Measurements from ENCODE around the gene CILP2.

Gene CILP2

GRCh38 chr19:19559931-19560330 lies 21.9 kb downstream of the CILP2 start:
- no peaks in the 10 kb centered on the region; the same call in 1 of the 2 replicates for H3K36me3 ChIP-seq (ENCODE audit: control insufficient read depth, low read length)
- no peaks in the 10 kb centered on the region for H3K79me2 ChIP-seq (ENCODE audit: control insufficient read depth, low read length)
- H3K27me3 ChIP-seq (ENCODE audit: control insufficient read depth, low read length) = no peaks in the 10 kb centered on the region
- no peak overlapping the region for H3K4me2 ChIP-seq (ENCODE audit: low read length)
- H3K9me2 ChIP-seq (replicated peaks; ENCODE audit: control insufficient read depth, low read length) = no peaks in the 10 kb centered on the region
- no peaks in the 10 kb centered on the region for H4K20me1 ChIP-seq (ENCODE audit: control insufficient read depth, insufficient read depth, low read depth, low read length)
- H3K4me3 ChIP-seq (ENCODE audit: low read length) = no peak overlapping the region
- H3K9me3 ChIP-seq (ENCODE audit: control insufficient read depth, insufficient read depth, low read length) = no peaks in the 10 kb centered on the region
- H3F3A ChIP-seq (ENCODE audit: control insufficient read depth, insufficient read depth) = no peaks in the 10 kb centered on the region
- no peak overlapping the region for H3K27ac ChIP-seq (ENCODE audit: low read depth, low read length)
- TF ChIP-seq CTCF (IDR thresholded peaks at IDR 0.05; ENCODE audit: low read depth, low read length, poor library complexity, severe bottlenecking) (no peak), EZH2phosphoT487 (IDR thresholded peaks at IDR 0.05; ENCODE audit: borderline replicate concordance, low read length) (no peak)
- H3K4me1 ChIP-seq (ENCODE audit: control insufficient read depth, low read length) = no peaks in the 10 kb centered on the region

- no peaks in the 10 kb centered on the region for H3F3A ChIP-seq (ENCODE audit: control insufficient read depth, insufficient read depth)
- H4K20me1 ChIP-seq (ENCODE audit: control insufficient read depth, insufficient read depth, low read depth, low read length) = no peaks in the 10 kb centered on the region
- no peaks in the 10 kb centered on the region for H3K9me3 ChIP-seq (ENCODE audit: control insufficient read depth, insufficient read depth, low read length)
- no peaks in the 10 kb centered on the region for H3K79me2 ChIP-seq (ENCODE audit: control insufficient read depth, low read length)
- H3K27me3 ChIP-seq (ENCODE audit: control insufficient read depth, low read length) = no peaks in the 10 kb centered on the region
- H3K4me1 ChIP-seq (ENCODE audit: control insufficient read depth, low read length) = no peaks in the 10 kb centered on the region
- H3K4me2 ChIP-seq (ENCODE audit: low read length) = no peak overlapping the region
- no peak overlapping the region for H3K4me3 ChIP-seq (ENCODE audit: low read length)
- TF ChIP-seq EZH2phosphoT487 (IDR thresholded peaks at IDR 0.05; ENCODE audit: borderline replicate concordance, low read length) (no peak), CTCF (IDR thresholded peaks at IDR 0.05; ENCODE audit: low read depth, low read length, poor library complexity, severe bottlenecking) (no peak)
- no peaks in the 10 kb centered on the region; the same call in 1 of the 2 replicates for H3K36me3 ChIP-seq (ENCODE audit: control insufficient read depth, low read length)
- no peaks in the 10 kb centered on the region for H3K9me2 ChIP-seq (replicated peaks; ENCODE audit: control insufficient read depth, low read length)
- no peak overlapping the region for H3K27ac ChIP-seq (ENCODE audit: low read depth, low read length)
Measured at GRCh38 chr19:19561946-19562664, 24.0 kb downstream of the CILP2 start.

GRCh38 chr19:19562665-19563347 lies 24.7 kb downstream of the CILP2 start:
- H3K4me2 ChIP-seq (ENCODE audit: low read length) = no peak overlapping the region
- no peak for TF ChIP-seq EZH2phosphoT487 (IDR thresholded peaks at IDR 0.05; ENCODE audit: borderline replicate concordance, low read length)
- no peak for TF ChIP-seq CTCF (IDR thresholded peaks at IDR 0.05; ENCODE audit: low read depth, low read length, poor library complexity, severe bottlenecking)
- no peaks in the 10 kb centered on the region for H3K9me2 ChIP-seq (replicated peaks; ENCODE audit: control insufficient read depth, low read length)
- H4K20me1 ChIP-seq (ENCODE audit: control insufficient read depth, insufficient read depth, low read depth, low read length) = no peaks in the 10 kb centered on the region
- no peaks in the 10 kb centered on the region; the same call in 1 of the 2 replicates for H3K36me3 ChIP-seq (ENCODE audit: control insufficient read depth, low read length)
- no peaks in the 10 kb centered on the region for H3K27me3 ChIP-seq (ENCODE audit: control insufficient read depth, low read length)
- H3F3A ChIP-seq (ENCODE audit: control insufficient read depth, insufficient read depth) = no peaks in the 10 kb centered on the region
- H3K9me3 ChIP-seq (ENCODE audit: control insufficient read depth, insufficient read depth, low read length) = no peaks in the 10 kb centered on the region
- no peaks in the 10 kb centered on the region for H3K4me1 ChIP-seq (ENCODE audit: control insufficient read depth, low read length)
- no peak overlapping the region for H3K27ac ChIP-seq (ENCODE audit: low read depth, low read length)
- no peak overlapping the region for H3K4me3 ChIP-seq (ENCODE audit: low read length)
- no peaks in the 10 kb centered on the region for H3K79me2 ChIP-seq (ENCODE audit: control insufficient read depth, low read length)

Measured in DOHH2 (cell line).